HG02970 (cell line): ENCODE measurements around the gene OR51B2.
A peak's percentile ranks its signal among the peaks of the same experiment; 100 is the strongest.

Experiments used
- ATAC-seq: cut with Tn5 transposase; IDR thresholded peaks from one replicate; pipeline ENCODE4 v1.9.1; 2021; ENCODE audit warnings: mild to moderate bottlenecking, moderate library complexity, moderate number of reproducible peaks; ENCODE audit not compliant: unreplicated experiment, low FRiP score

Gene OR51B2

GRCh38 chr11:5284637-5285036 is 39.5 kb downstream of the OR51B2 start:
- no peak for ATAC-seq

GRCh38 chr11:5283882-5284281 is 40.2 kb downstream of the OR51B2 start:
- no peak for ATAC-seq

GRCh38 chr11:5283086-5283485 is 41.0 kb downstream of the OR51B2 start:
- ATAC-seq: no peak

GRCh38 chr11:5282628-5283027 is 41.5 kb downstream of the OR51B2 start:
- ATAC-seq: no peak

GRCh38 chr11:5281596-5281995 is 42.5 kb downstream of the OR51B2 start:
- no peak for ATAC-seq

GRCh38 chr11:5280582-5281102 is 43.5 kb downstream of the OR51B2 start:
- peak; percentile 98 for ATAC-seq

- ATAC-seq: no peak
Measured at GRCh38 chr11:5279471-5280090, 44.5 kb downstream of the OR51B2 start.

- no peak for ATAC-seq
Measured at GRCh38 chr11:5277807-5278382, 46.2 kb downstream of the OR51B2 start.

- ATAC-seq: no peak
Measured at GRCh38 chr11:5276697-5277096, 47.4 kb downstream of the OR51B2 start.

- ATAC-seq: no peak
Measured at GRCh38 chr11:5275369-5276110, 48.6 kb downstream of the OR51B2 start.

GRCh38 chr11:5274395-5274794 is 49.7 kb downstream of the OR51B2 start:
- no peak for ATAC-seq
